Activated naive CD8-positive, alpha-beta T cell treated with anti-CD3 and anti-CD28 coated beads, Interleukin-2, amount 50 U/mL, for 24 hours (primary cell): Measurements from ENCODE around the gene DLGAP1.

Experiments used
- ATAC-seq: fragments of 150-1000 bp; cut with Tn5 transposase; one replicate; pipeline ENCODE4 v1.10.0; 2021
- DNase-seq: peaks from one replicate; pipeline ENCODE4 v3.0.0; 2021
- H3K27ac Mint-ChIP-seq: one replicate; pipeline ENCODE4 v1.8.0; 2021; ENCODE audit warnings: mild to moderate bottlenecking, mixed read lengths
- H3K27me3 Mint-ChIP-seq: one replicate; pipeline ENCODE4 v1.8.0; 2021; ENCODE audit warnings: mixed read lengths
- H3K36me3 Mint-ChIP-seq: one replicate; pipeline ENCODE4 v1.8.0; 2021; ENCODE audit warnings: low read depth, mixed read lengths
- H3K4me1 Mint-ChIP-seq: one replicate; pipeline ENCODE4 v1.8.0; 2021; ENCODE audit warnings: mixed read lengths
- H3K4me3 Mint-ChIP-seq: one replicate; pipeline ENCODE4 v1.8.0; 2021; ENCODE audit warnings: mild to moderate bottlenecking, moderate library complexity, mixed read lengths
- H3K9me3 Mint-ChIP-seq: one replicate; pipeline ENCODE4 v1.8.0; 2021; ENCODE audit warnings: mixed read lengths

Gene DLGAP1

GRCh38 chr18:3514312-3515216, 940.5 kb downstream of the DLGAP1 start:
- peaks cover 4% of the 10 kb centered on the region for H3K27me3 Mint-ChIP-seq
- no peak overlapping the region for H3K27ac Mint-ChIP-seq
- H3K4me1 Mint-ChIP-seq: peaks cover 17% of the 10 kb centered on the region
- ATAC-seq (no peak), DNase-seq (no peak)
- H3K9me3 Mint-ChIP-seq: no peaks in the 10 kb centered on the region
- no peaks in the 10 kb centered on the region for H3K36me3 Mint-ChIP-seq
- no peak overlapping the region for H3K4me3 Mint-ChIP-seq

GRCh38 chr18:3513481-3513880, 941.6 kb downstream of the DLGAP1 start:
- Mint-ChIP-seq H3K27ac (no peak overlapping the region), H3K9me3 (no peaks in the 10 kb centered on the region), H3K4me3 (no peak overlapping the region), H3K4me1 (peaks cover 17% of the 10 kb centered on the region), H3K27me3 (peaks cover 4% of the 10 kb centered on the region), H3K36me3 (no peaks in the 10 kb centered on the region)
- no peak for DNase-seq
- ATAC-seq: no peak

GRCh38 chr18:3511980-3512379, 943.1 kb downstream of the DLGAP1 start:
- Mint-ChIP-seq H3K27ac (peak overlapping the region; percentile 22), H3K4me3 (no peak overlapping the region), H3K9me3 (no peaks in the 10 kb centered on the region), H3K4me1 (peaks cover 17% of the 10 kb centered on the region), H3K27me3 (peaks cover 2% of the 10 kb centered on the region), H3K36me3 (no peaks in the 10 kb centered on the region)
- ATAC-seq (peak; percentile 86), DNase-seq (no peak)

GRCh38 chr18:3510896-3511295, 944.2 kb downstream of the DLGAP1 start:
- Mint-ChIP-seq H3K36me3 (no peaks in the 10 kb centered on the region), H3K27me3 (peaks cover 2% of the 10 kb centered on the region), H3K4me1 (peaks cover 17% of the 10 kb centered on the region), H3K4me3 (no peak overlapping the region), H3K9me3 (no peaks in the 10 kb centered on the region), H3K27ac (no peak overlapping the region)
- ATAC-seq: no peak
- no peak for DNase-seq

GRCh38 chr18:3510024-3510423, 945.1 kb downstream of the DLGAP1 start:
- no peak for DNase-seq
- no peak overlapping the region for H3K4me3 Mint-ChIP-seq
- H3K4me1 Mint-ChIP-seq: peaks cover 17% of the 10 kb centered on the region
- H3K36me3 Mint-ChIP-seq: no peaks in the 10 kb centered on the region
- H3K27ac Mint-ChIP-seq: no peak overlapping the region
- peaks cover 2% of the 10 kb centered on the region for H3K27me3 Mint-ChIP-seq
- no peak for ATAC-seq
- H3K9me3 Mint-ChIP-seq: no peaks in the 10 kb centered on the region

- ATAC-seq (no peak), DNase-seq (no peak)
- Mint-ChIP-seq H3K9me3 (no peaks in the 10 kb centered on the region), H3K4me3 (no peak overlapping the region), H3K36me3 (no peaks in the 10 kb centered on the region), H3K4me1 (peaks cover 14% of the 10 kb centered on the region), H3K27ac (no peak overlapping the region), H3K27me3 (no peaks in the 10 kb centered on the region)
Observed at GRCh38 chr18:3508576-3509549, 946.2 kb downstream of the DLGAP1 start.

- H3K4me3 Mint-ChIP-seq: no peak overlapping the region
- H3K27me3 Mint-ChIP-seq: peaks cover 16% of the 10 kb centered on the region
- no peaks in the 10 kb centered on the region for H3K9me3 Mint-ChIP-seq
- ATAC-seq (no peak), DNase-seq (no peak)
- H3K4me1 Mint-ChIP-seq: peaks cover 16% of the 10 kb centered on the region
- no peaks in the 10 kb centered on the region for H3K36me3 Mint-ChIP-seq
- no peak overlapping the region for H3K27ac Mint-ChIP-seq
Observed at GRCh38 chr18:3504637-3505036, 950.5 kb downstream of the DLGAP1 start.

GRCh38 chr18:3502650-3503049, 952.5 kb downstream of the DLGAP1 start:
- Mint-ChIP-seq H3K27ac (peak overlapping the region; percentile 16), H3K27me3 (peaks cover 35% of the 10 kb centered on the region), H3K4me1 (peaks cover 24% of the 10 kb centered on the region), H3K4me3 (no peak overlapping the region), H3K36me3 (no peaks in the 10 kb centered on the region), H3K9me3 (no peaks in the 10 kb centered on the region)
- DNase-seq: no peak
- peak; percentile 62 for ATAC-seq

GRCh38 chr18:3500016-3500415, 955.1 kb downstream of the DLGAP1 start:
- H3K27me3 Mint-ChIP-seq: peaks cover 35% of the 10 kb centered on the region

GRCh38 chr18:3499501-3499900, 955.6 kb downstream of the DLGAP1 start:
- ATAC-seq (no peak), DNase-seq (no peak)
- Mint-ChIP-seq H3K4me3 (peak overlapping the region; percentile 67), H3K36me3 (no peaks in the 10 kb centered on the region), H3K27me3 (peaks cover 35% of the 10 kb centered on the region), H3K4me1 (peaks cover 24% of the 10 kb centered on the region), H3K9me3 (no peaks in the 10 kb centered on the region), H3K27ac (no peak overlapping the region)

More at GRCh38 chr18:3500016-3500415, 955.1 kb downstream of the DLGAP1 start:
- Mint-ChIP-seq H3K27ac (no peak overlapping the region), H3K9me3 (no peaks in the 10 kb centered on the region), H3K4me1 (peaks cover 24% of the 10 kb centered on the region), H3K36me3 (no peaks in the 10 kb centered on the region), H3K4me3 (no peak overlapping the region)
- ATAC-seq: no peak
- no peak for DNase-seq

GRCh38 chr18:3498698-3499471, 956.2 kb downstream of the DLGAP1 start:
- Mint-ChIP-seq H3K27ac (no peak overlapping the region), H3K27me3 (peaks cover 35% of the 10 kb centered on the region), H3K9me3 (no peaks in the 10 kb centered on the region), H3K36me3 (no peaks in the 10 kb centered on the region), H3K4me1 (peaks cover 25% of the 10 kb centered on the region), H3K4me3 (peak overlapping the region; percentile 67)
- ATAC-seq (peak; percentile 31), DNase-seq (peak; percentile 29)

- H3K36me3 Mint-ChIP-seq: no peaks in the 10 kb centered on the region
- no peaks in the 10 kb centered on the region for H3K9me3 Mint-ChIP-seq
- no peak overlapping the region for H3K4me3 Mint-ChIP-seq
- ATAC-seq (no peak), DNase-seq (no peak)
- no peak overlapping the region for H3K27ac Mint-ChIP-seq
- peaks cover 36% of the 10 kb centered on the region for H3K27me3 Mint-ChIP-seq
- peaks cover 18% of the 10 kb centered on the region for H3K4me1 Mint-ChIP-seq
Observed at GRCh38 chr18:3495691-3496430, 959.2 kb downstream of the DLGAP1 start.

- no peak for ATAC-seq
- H3K27ac Mint-ChIP-seq: no peak overlapping the region
- DNase-seq: no peak
- H3K36me3 Mint-ChIP-seq: no peaks in the 10 kb centered on the region
- H3K4me3 Mint-ChIP-seq: no peak overlapping the region
- H3K4me1 Mint-ChIP-seq: peaks cover 12% of the 10 kb centered on the region
- H3K9me3 Mint-ChIP-seq: no peaks in the 10 kb centered on the region
- peaks cover 27% of the 10 kb centered on the region for H3K27me3 Mint-ChIP-seq
Observed at GRCh38 chr18:3494569-3494968, 960.5 kb downstream of the DLGAP1 start.

GRCh38 chr18:3494245-3494526, 960.9 kb downstream of the DLGAP1 start:
- ATAC-seq: no peak
- Mint-ChIP-seq H3K27me3 (peaks cover 23% of the 10 kb centered on the region), H3K36me3 (no peaks in the 10 kb centered on the region), H3K4me1 (peaks cover 8% of the 10 kb centered on the region), H3K9me3 (no peaks in the 10 kb centered on the region), H3K27ac (no peak overlapping the region), H3K4me3 (no peak overlapping the region)
- no peak for DNase-seq
